HG03060 (cell line): ENCODE data around the gene MARK1.
"Not testable (repeated sequence)": the region's sequence is repeated elsewhere in the genome, so short reads cannot be mapped to it uniquely, and the experiment has no call there.

ENCODE experiments used
- ATAC-seq: cut with Tn5 transposase; IDR thresholded peaks from one replicate; pipeline ENCODE4 v1.9.1; 2021; ENCODE audit warnings: low read depth, moderate number of reproducible peaks; ENCODE audit not compliant: unreplicated experiment

Gene MARK1

GRCh38 chr1:220605651-220606050 is 77.7 kb downstream of the MARK1 start:
- not testable (repeated sequence) for ATAC-seq

DNA sequence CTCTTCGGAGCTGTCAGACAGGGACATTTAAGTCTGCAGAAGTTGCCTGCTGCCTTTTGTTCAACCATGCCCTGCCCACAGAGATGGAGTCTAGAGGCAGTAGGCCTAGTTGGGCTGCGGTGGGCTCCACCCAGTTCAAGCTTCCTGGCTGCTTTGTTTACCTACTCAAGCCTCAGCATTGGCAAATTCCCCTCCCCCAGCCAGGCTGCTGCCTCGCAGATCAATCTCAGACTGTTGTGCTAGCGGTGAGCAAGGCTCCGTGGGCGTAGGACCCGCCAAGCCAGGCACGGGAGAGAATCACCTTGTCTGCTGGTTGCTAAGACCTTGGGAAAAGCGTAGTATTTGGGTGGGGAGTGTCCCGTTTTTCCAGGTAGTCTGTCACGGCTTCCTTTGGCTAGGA is 83.2 kb downstream of the MARK1 start:
- not testable (repeated sequence) for ATAC-seq

DNA sequence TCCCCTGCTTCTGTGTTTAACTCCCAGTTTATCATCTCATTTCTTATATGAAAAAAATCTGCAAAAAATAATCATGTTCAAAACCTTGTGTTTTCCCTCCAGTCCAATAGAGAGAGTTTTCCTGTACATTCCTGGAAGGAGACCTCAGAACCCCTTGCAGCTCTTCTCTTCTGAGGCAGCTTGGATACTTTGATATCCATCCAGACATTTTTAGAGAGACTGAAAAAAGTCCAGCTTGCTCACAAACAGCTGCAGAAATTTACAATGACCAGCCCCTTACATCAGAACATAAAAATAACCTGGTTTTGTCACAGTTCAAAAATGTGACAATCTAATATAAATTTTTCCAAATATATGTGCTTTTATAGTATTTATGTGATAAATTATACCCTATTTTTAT is 88.9 kb downstream of the MARK1 start:
- no peak for ATAC-seq

GRCh38 chr1:220628431-220628830 is 100.5 kb downstream of the MARK1 start:
- ATAC-seq = no peak

DNA sequence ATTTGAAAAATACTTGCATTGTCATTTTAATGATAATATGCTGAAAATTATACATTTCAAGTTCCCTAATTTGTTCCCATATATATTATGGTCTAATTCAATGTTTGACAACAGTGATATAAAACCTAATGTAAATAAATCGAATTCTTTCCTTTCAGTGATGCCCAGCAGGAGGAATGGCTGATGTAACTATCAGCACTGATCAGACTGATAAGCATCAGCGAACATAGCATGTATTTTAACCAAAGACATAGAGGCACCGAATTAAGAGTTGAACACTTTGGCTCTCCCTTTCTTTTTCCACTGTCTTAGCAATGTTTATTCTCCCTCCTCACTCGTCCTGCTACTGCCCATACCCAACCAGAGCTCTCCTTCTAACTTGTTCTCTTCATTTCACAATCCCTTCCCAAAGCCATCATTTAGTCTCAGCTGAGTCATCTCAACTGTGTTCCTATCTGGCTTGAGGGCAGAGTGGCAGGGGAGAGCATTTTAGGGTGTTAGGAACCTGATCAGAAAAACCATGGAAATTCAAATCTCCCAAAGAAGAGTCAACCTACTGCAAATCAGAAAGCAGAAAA is 103.4 kb downstream of the MARK1 start:
- ATAC-seq = no peak

- ATAC-seq = no peak
These were observed 109.8 kb downstream of the MARK1 start for GRCh38 chr1:220637759-220638158.

DNA sequence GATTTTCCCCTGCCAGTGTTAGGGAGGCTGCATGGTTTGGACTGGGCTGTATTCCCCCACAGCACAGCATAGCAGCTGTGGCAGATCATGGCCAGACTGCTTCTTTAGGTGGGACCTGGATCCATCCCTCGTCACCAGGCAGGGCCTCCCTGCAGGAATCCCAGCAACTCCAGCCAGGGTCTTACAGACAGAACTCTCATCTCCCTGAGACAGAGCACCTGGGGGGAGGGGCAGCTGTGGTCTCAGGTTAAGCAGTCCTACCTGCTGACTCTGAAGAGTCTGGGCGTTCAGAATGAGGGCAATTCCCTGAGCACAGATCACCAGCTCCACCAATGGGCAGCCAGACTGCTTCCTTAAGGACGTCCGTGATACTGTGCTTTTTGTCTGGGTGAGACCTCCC is 114.3 kb downstream of the MARK1 start:
- ATAC-seq = no peak

DNA sequence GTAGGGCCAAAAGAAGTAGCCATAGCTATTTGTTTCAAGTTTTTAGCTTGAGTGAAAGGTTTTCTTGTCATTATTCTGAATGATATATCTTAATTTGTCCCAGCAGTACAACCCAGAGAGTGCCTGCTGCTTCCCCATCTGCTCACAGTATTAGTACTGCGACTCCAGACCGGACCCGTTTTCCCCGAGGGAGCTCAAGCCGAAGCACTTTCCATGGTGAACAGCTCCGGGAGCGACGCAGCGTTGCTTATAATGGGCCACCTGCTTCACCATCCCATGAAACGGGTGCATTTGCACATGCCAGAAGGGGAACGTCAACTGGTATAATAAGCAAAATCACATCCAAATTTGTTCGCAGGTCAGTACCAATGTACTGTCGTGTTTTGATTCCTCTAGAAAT is 125.1 kb downstream of the MARK1 start:
- no peak for ATAC-seq

GRCh38 chr1:220655509-220655908 is 127.6 kb downstream of the MARK1 start:
- ATAC-seq = peak; percentile 94

DNA sequence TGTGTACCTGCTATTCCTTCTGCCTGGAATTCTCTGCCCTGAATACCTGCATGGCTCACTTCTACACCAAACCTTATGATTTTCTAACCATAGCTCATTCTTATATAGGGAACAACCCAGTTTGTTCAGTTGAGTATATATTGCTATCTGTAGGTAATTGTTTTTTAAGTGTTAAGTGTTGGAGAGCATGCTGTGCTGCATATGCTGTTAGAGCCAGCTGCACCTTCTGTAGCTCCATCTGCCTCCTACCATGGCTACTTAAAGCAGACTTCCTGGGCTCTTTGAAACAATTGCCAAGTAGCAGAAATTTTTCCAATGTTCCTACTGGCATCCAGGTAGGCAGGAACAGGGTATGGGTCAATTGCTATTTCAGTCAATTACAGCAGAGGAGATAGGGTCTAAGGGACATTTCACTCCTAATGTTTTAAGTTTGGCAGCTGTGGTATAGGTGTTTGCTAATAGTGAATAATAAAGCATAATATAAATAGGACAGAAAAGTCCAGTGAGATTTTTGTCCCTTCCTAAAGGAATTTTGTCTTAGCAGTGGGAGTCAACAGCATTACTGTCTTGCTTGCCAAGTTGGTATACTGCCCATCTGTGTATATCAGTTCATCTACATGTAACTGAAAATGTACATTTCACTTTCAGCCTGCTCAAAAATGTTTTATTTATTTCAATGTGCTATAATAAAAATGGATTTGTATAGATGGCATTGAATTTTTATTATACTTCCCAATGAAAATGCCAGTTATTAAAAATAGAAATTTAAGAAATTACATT is 128.2 kb downstream of the MARK1 start:
- ATAC-seq = no peak

GRCh38 chr1:220666349-220666748 is 138.4 kb downstream of the MARK1 start:
- no peak for ATAC-seq

GRCh38 chr1:220669005-220669404 is 141.1 kb downstream of the MARK1 start:
- no peak for ATAC-seq

- no peak for ATAC-seq
These were observed 142.4 kb downstream of the MARK1 start for GRCh38 chr1:220670365-220670764.

DNA sequence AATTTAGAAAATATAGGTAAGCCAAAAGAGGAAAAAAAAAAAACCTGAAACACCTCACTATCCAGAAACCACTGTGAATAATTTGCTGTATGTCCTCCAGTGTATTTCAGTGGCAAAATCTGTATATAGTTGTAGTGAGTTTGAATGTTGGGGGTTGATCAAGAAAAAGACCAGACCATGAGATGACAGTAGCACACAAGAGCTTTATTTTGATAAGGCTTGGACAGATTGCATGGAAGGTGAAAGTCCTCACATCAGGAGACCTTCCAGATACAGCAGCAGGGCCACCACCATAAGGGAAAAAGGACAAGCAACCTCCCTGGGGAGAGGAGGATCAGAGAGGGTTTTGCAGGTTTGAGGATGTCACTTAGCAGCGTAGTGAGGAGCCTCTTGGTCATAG is 146.0 kb downstream of the MARK1 start:
- ATAC-seq = no peak

DNA sequence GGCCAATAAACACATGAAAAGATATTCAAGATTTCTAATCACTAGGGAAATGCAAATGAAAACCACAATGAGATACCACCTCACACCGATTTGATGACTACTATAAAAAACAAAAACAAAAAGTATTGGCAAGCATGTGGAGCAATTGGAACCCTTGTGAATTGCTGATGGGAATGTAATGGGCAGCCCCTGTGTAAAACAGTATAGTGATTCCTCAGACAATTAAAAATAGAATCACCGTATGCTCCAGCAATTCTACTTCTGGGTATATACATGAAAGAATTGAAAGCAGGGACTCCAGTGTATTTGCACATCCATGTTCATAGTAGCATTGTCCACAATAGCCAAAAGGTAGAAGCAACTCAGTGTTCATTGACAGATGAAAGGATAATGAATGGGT is 149.3 kb downstream of the MARK1 start:
- no peak for ATAC-seq

DNA sequence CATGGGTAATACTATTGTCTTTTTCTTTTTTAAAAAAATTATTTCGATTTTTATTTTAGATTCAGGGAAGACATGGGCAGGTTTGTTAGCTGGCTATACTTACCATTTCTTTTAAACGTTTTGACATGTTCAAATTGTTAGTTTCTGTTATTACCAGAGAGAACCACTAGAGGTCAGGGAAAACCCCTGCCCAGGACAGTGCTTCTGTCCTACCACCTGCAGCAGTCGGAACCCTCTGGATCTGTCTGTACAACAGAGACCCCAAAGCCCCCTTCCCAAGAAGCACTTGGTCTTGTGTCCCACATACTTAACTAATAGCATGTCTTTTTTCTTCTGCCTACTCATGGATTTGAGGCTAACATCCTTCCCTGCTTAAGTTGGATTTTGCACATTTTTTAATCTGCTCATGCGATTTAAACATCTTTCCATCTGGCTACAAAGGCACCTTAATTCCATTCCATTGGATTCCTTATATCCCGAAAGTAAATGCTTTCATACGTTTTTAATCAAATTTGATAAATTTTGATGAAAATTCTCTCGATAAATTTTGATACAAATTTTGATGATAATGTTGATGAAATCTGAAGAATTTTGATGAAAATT is 152.2 kb downstream of the MARK1 start:
- peak; percentile 82 for ATAC-seq

DNA sequence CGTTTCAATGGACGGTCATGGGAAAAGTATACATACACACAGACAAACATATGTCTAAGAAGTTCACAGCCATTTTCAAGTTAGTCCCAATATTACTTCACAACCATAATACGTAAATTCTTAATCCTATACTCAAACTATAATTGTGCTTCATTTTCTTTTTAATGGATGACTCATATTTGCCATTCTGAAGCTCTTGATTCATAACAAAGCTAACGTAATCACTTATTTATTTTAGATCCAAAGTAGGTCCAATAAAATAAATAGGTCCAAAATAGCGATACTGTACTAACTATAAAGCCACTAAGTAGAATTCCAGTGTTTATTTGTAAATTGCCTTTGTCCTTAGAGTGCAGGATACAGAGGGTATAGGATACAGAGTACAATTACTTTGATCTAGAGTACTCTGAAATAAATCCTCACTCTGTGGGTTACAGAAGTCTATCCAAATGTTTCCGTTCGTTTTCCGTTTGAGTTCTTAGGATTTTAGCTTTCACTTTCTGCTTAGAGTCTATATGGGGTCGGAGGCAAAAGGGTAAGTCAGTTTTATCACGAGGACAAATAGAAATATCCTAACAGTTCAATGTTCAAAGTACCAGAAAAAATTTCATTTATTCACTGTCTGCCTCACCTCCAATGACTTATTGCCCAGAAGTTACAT is 153.4 kb downstream of the MARK1 start:
- no peak for ATAC-seq

DNA sequence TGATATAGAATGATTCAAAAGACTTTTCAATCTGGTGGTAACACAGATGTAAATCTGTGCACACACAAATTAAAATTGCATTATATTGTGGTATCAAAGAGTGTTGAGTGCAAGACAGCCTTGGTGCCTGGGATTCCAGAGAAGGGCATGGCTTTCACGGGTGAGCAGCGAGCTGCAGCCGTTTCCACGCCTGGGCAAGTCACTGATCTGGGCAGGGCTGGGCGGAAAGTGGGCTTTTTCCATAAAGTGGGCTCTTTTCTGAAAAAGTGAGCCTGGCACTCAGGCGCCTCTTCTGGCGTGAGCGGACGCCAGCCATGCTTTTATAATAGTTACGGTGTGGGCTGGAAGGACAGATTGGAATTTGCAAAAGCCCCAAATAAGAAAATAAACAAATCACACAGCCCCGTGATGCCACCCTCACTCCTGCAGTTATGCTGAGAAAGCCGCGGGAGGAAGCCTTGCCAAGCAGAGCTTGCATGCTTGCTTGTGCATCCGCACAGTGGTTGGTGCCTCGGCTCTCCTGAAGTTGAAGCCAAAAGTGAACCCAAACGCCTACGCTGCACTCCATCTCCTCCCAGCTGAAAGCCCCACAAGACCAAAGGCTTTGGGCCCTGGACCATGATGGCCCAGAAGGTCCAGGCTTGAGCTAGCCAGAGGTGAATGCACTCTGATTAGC is 155.1 kb downstream of the MARK1 start:
- no peak for ATAC-seq

DNA sequence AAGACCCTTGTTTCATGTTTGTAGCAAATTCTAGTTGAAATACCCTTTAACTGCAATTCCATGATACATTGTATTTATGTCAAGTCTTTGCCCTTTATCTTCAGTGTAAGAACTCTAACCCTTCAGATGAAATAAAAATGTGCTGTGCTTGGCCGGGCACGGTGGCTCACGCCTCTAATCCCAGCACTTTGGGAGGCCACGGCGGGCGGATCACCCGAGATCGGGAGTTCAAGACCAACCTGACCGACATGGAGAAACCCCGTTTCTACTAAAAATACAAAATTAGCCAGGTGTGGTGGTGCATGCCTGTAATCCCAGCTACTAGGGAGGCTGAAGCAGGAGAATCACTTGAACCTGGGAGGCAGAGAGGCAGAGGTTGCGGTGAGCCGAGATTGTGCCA is 155.8 kb downstream of the MARK1 start:
- not testable (repeated sequence) for ATAC-seq

GRCh38 chr1:220684890-220685289 is 157.0 kb downstream of the MARK1 start:
- ATAC-seq = no peak

GRCh38 chr1:220685879-220686278 is 157.9 kb downstream of the MARK1 start:
- no peak for ATAC-seq
